ENCODE results near the gene THSD4.

The THSD4 gene

GRCh38 chr15:71114887-71115566 lies at the start of gene THSD4:
THSD4 (plus strand) TSS chr15:71115471.
- no peak for FAIRE-seq
- peak; percentile 33 for DNase-seq (ENCODE audit: low spot score)

DNA sequence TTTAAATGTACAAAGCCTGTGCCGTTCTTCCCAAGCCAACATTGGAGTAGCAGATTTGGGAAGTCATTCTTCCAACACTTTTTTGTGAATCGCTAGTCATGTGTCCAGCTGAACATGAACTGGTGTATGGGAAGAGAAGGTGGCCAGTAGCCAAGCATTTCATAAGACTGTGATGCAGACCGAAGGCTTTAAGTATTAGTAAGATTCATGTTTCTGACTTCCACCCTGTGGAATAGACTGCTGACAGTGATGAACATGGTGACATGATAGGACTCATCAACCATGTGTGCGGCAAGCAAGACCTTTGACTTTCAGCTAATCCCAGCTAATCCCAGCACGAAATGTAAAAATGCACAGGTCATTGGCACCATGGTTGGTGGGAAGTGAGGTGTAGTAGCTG lies 48.3 kb upstream of the THSD4 start:
- DNase-seq (ENCODE audit: low spot score) (no peak), FAIRE-seq (no peak)

DNA sequence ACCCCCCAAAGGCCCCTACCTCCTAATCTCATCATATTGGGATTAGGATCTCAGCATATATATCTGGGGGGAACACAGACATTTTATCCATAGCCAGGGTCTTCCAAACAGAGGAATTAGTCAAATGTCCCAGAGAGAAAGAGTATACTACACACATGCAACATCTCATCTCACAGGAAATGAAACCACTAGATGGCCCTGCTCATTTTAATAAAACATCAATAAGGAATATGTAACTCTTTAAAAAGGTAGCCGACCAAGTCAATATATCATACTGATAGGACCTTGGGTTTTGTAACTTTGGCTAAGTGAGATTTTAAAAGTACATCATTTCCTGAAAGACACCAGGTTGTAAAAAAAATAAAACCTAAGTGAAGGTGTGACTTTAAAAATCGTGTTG lies 45.6 kb upstream of the THSD4 start:
- DNase-seq (ENCODE audit: low spot score) (no peak), FAIRE-seq (no peak)

DNA sequence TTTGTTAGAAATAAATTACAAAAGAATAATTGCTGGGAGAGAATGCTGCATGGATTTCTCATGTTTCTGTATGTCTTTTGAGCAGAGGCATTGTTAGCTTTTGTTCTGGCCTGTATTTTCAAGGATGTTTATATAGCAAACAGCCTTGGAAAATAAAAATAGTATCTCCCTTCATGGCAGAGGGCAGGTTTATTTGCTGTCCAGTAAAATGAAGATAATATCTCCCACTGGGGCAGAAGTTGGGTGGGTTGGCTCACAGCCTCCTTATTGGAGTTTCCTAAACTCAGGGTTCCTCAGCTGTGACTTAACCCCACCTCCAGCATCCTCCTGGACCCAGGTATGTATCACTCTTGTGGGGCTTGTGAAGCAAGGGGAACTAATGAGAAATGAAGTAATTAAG lies 43.7 kb upstream of the THSD4 start:
- DNase-seq (ENCODE audit: low spot score) = no peak
- FAIRE-seq = no peak

DNA sequence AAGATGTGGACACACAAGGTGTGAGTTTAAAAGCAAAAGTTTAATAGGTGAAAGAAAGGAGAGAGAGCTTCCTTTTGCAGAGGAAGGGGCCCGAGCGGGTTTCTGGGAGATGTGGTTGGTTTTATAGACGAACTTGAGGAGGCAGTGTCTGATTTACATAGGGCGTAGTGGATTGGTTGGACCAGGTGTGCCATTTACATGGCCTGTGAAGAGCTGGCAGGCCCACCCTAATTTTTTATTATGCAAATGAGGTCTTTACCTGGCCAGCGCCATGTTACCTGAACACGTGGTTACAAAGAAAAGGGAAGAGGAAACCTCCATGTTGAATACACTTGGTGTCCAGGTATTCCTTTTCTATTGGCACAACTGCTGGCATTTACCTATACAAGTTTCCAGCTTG lies 42.8 kb upstream of the THSD4 start:
- FAIRE-seq (no peak), DNase-seq (ENCODE audit: low spot score) (no peak)

DNA sequence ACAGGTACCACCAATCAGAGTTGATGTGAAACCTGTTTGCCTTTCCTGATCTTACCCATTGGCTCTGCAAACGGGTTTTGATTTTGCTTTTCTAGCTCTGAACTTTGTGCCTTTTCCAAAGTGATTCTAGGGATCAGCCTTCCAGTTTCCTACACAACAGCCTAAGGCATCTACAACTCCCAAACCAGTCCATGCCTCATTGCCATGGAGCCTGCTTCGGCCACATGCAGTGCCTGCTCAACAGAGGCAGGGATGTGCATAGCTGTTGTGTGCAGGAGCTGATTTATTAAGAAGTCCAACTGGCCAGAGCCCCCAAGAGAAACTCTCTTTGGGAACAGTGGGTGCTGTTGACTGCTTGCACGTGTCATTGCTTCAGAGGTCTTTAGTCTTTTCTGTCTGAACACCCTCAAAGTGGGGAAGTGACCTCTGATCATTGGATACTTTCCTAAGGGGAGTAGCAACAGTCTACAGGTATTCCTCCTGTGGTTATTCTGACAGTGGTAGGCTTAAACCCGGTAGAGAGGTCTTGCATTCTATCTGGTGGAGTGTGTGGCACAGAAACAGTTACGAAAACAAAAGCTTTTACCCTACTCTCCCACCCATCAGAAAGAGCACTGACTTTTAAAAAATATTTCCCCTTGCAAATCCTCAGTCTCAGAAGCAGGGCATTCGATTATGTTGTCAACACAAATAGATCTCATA lies 36.6 kb upstream of the THSD4 start:
- no peak for DNase-seq (ENCODE audit: low spot score)
- FAIRE-seq = no peak

GRCh38 chr15:71079208-71080044 lies 35.8 kb upstream of the THSD4 start:
- FAIRE-seq = peak; percentile 14
- DNase-seq (ENCODE audit: low spot score) = peak; percentile 38

DNA sequence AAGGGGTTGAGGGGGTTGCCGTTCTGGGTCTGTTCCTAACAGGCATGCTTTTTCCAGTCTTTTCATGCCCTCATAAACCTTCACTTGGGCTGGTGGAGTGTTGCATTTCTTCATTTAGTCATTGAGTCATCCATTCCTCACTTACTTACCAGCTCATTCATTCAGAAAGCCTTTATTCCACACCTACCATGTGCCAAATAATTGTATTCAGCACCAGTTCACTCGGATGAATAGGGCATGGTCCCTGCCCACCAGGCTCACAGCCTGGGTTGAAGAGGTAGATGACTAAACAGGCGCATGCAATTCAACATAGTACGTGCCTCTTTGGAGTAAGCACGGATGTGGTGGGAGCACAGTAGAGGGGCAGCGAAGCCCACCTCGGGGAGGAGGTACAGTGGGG lies 35.1 kb upstream of the THSD4 start:
- no peak for FAIRE-seq
- DNase-seq (ENCODE audit: low spot score) = no peak

DNA sequence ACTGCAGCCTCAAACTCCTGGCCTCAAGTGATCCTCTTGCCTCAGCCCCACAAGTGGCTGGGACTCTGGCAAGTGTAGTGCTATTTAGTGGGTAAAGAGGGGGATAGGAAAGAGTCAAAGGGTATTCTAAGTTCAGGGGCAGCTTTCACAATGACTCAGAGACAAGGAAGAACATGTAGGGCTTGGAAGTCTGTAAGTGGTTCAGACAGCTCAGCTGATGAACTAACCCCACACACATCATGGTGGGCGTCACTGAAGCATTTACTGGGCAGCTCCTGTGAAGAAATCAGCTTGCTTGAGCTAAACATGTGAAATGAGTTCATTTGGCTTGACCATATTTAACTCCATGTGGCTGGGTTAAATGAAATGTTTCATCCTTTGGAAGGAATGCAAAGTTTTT lies 34.6 kb upstream of the THSD4 start:
- DNase-seq (ENCODE audit: low spot score) (peak; percentile 20), FAIRE-seq (no peak)

DNA sequence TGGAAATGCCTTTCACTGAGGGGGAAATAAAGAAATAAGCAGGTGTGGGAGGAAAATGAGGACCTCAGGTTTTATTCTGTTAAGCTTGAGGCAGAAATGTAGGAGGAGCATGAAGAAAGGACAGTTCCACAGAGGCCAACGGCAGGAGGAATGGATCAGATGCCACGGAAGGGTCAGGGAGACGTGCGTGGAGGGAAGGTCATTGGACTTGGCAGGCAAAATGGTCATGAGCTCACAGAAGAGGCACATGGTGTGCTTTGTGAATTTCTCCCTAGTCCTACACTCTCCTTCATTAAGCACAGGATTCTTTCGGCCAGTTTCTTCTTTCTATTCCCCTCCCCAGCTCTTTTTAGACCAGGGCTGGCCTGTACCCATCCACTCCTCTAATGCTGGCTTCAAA lies 32.5 kb upstream of the THSD4 start:
- FAIRE-seq = no peak

DNA sequence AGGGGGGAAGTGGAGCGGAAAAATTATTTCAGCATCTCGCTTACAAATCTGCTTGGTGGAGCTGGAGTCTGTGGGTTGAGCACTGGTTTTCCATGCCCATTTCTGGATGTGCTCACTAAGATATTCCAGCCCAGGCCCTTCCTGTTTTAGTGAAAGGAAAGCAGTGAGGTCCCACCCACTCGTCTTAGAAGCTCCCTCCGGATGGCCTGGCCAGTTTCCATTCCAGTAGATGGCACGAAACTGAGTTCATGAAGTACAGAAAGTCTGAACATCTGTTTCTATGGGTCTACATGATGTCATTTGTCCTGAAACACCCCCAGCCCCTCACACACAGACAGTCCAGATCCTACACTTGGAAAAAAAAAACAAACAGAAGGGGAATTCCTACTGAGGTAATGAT lies 31.9 kb upstream of the THSD4 start:
- no peak for DNase-seq (ENCODE audit: low spot score)

More for the DNA sequence above, 32.5 kb upstream of the THSD4 start:
- no peak for DNase-seq (ENCODE audit: low spot score)

GRCh38 chr15:71084264-71084663 lies 31.0 kb upstream of the THSD4 start:
- no peak for FAIRE-seq
- DNase-seq (ENCODE audit: low spot score) = no peak

More for the DNA sequence above, 31.9 kb upstream of the THSD4 start:
- no peak for FAIRE-seq

GRCh38 chr15:71085809-71086208 lies 29.5 kb upstream of the THSD4 start:
- no peak for FAIRE-seq
- no peak for DNase-seq (ENCODE audit: low spot score)

DNA sequence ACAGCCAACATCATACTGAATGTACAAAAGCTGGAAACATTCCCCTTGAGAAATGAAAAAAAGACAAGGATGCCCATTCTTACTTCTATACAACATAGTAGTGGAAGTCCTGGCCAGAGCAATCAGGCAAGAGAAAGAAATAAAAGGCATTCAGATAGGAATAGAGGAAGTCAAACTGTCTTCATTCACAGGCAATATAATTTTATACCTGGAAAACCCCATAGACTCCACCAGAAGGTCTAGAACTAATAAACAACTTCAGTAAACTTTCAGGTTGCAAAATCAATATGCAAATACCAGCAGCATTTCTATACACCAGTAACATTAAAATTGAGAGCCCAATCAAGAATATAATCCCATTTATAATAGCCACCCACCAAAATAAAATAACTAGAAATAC lies 27.1 kb upstream of the THSD4 start:
- FAIRE-seq (no peak), DNase-seq (ENCODE audit: low spot score) (no peak)

DNA sequence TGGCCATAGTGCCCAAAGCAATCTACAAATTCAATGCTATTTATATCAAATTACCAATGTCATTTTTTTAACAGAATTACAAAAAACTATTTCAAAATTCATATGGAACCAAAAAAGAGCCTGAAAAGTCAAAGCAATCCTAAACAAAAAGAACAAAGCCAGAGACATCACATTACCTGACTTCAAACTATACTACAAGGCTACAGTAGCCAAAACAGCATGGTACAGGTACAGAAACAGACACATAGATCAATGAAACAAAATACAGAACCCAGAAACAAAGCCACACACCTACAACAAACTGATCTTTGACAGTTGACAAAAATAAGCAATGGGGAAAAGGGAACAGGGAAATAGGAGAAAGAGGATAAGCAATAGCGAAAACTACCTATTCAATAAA lies 26.6 kb upstream of the THSD4 start:
- no peak for FAIRE-seq
- DNase-seq (ENCODE audit: low spot score) = no peak

- FAIRE-seq = no peak
- no peak for DNase-seq (ENCODE audit: low spot score)
Measured at GRCh38 chr15:71089801-71090200, 25.5 kb upstream of the THSD4 start.

GRCh38 chr15:71091601-71092000 lies 23.7 kb upstream of the THSD4 start:
- FAIRE-seq = no peak
- DNase-seq (ENCODE audit: low spot score) = no peak

DNA sequence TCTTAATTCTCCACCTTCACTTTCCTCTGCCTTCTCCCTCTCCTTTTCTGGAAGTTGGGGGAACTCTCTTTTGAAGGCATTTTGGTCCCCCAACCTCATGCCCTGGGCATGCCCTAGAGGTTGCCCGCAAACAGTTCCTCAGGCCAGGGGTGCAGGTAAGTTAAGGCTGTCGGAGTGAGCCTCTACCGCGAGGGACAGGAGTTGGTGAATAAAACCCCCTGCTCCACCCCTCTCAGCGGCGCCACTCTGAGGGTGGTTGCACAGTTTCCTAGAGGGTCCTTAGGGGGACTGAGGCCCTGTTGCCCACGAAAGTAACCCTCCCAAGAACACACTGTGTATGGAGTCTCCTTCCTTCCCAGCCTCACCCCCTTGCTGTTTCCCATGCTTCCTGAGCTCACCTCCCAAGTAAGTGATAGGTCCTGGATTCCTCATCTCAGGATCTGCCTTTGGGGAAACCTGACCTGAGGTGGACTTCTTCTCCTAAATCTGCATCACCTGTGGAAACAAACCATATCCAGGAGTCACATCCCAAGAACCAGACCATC lies 23.1 kb upstream of the THSD4 start:
- no peak for DNase-seq (ENCODE audit: low spot score)
- FAIRE-seq = no peak

GRCh38 chr15:71093054-71094024 lies 21.9 kb upstream of the THSD4 start:
- DNase-seq (ENCODE audit: low spot score) = peak; percentile 71
- FAIRE-seq = no peak

GRCh38 chr15:71094137-71094536 lies 21.1 kb upstream of the THSD4 start:
- no peak for DNase-seq (ENCODE audit: low spot score)
- no peak for FAIRE-seq

DNA sequence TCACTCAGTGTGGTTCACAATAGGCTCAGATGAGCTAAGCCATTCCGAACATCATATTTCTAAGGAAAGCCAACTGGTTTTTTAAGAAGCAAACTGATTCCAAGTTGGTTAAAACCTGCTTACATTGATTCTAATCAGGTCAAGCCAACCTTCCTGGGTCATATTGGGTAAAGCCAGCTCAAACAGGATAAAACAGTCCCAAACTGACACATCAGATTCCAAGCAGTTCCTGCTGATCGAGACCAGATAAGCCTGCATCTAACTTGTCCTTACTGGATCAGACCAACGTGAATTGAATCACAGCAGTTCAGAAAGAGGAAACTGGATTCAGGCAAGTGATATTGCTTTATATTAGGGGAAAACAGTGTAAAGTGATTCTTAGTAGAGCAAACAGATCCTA lies 18.6 kb upstream of the THSD4 start:
- FAIRE-seq = no peak

More for the DNA sequence above, 18.6 kb upstream of the THSD4 start:
- no peak for DNase-seq (ENCODE audit: low spot score)

Data from RCC 7860 (cell line).